ENCODE measurements around the gene AMTN. TPM values are rescaled to one million over a fixed set of nuclear protein-coding genes. Genes with fewer than 3 reads are reported as not detected.
"Not testable (repeated sequence)": the region's sequence is repeated elsewhere in the genome, so short reads cannot be mapped to it uniquely, and the experiment has no call there.

AMTN gene
- not detected for total RNA-seq

DNA sequence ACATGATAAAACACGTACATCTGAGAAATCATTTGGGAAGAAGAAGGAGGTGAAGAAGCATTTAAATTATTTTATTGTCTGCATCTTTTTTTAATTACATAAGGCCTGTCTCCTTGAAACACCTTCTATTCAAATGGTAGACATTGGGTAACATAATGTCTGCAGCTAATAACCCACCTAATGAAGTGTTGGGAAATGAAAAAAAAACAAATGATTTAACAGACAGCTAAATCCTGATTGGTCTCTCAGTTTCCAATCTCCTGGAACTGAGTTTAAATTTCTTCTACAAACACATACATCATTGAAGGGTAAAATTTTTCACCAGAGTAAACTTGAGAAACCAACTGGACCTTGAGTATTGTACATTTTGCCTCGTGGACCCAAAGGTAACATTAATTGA lies at the start of gene AMTN:
Gene AMTN (plus strand): TSS at position 301 of the 400 bp plus-strand sequence. CDS start 209 bp downstream, outside the sequence.
- H3K27ac ChIP-seq, result no peak within 1 kb of the TSS
- TF ChIP-seq, protein P1, sequence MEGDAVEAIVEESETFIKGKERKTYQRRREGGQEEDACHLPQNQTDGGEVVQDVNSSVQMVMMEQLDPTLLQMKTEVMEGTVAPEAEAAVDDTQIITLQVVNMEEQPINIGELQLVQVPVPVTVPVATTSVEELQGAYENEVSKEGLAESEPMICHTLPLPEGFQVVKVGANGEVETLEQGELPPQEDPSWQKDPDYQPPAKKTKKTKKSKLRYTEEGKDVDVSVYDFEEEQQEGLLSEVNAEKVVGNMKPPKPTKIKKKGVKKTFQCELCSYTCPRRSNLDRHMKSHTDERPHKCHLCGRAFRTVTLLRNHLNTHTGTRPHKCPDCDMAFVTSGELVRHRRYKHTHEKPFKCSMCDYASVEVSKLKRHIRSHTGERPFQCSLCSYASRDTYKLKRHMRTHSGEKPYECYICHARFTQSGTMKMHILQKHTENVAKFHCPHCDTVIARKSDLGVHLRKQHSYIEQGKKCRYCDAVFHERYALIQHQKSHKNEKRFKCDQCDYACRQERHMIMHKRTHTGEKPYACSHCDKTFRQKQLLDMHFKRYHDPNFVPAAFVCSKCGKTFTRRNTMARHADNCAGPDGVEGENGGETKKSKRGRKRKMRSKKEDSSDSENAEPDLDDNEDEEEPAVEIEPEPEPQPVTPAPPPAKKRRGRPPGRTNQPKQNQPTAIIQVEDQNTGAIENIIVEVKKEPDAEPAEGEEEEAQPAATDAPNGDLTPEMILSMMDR (IDR thresholded peaks at IDR 0.05), result no peak

GRCh38 chr4:70471897-70472296 lies 46.5 kb upstream of the AMTN start, which contains the start of gene MUC7:
Gene MUC7, plus strand, starts transcription at chr4:70472197. Its CDS starts 1,825 bp downstream, at chr4:70474022.
- Histone ChIP-seq H3K27ac (no peak within 1 kb of the TSS), H3K9me3 (no peaks in the 10 kb centered on the region), H3K4me3 (no peak within 1 kb of the TSS), H3K4me1 (no peaks in the 10 kb centered on the region), H3K27me3 (no peaks in the 10 kb centered on the region), H3K36me3 (no peaks in the 10 kb centered on the region)
- TF ChIP-seq, protein P1 (IDR thresholded peaks at IDR 0.05), result no peak
- DNase-seq (ENCODE audit: low spot score), result no peak

More for the DNA sequence above, at the start of gene AMTN:
- Histone ChIP-seq H3K4me1 (no peaks in the 10 kb centered on the region), H3K27me3 (no peaks in the 10 kb centered on the region), H3K4me3 (no peak within 1 kb of the TSS), H3K9me3 (no peaks in the 10 kb centered on the region), H3K36me3 (no peaks in the 10 kb centered on the region)
- no peak for DNase-seq (ENCODE audit: low spot score)

- Histone ChIP-seq H3K36me3 (no peaks in the 10 kb centered on the region), H3K27me3 (no peaks in the 10 kb centered on the region), H3K9me3 (no peaks in the 10 kb centered on the region), H3K27ac (no peak overlapping the region), H3K4me3 (no peak overlapping the region), H3K4me1 (no peaks in the 10 kb centered on the region)
- no peak for DNase-seq (ENCODE audit: low spot score)
- TF ChIP-seq, protein P1 (IDR thresholded peaks at IDR 0.05), result no peak
Observed at GRCh38 chr4:70473679-70474078, 44.7 kb upstream of the AMTN start.

GRCh38 chr4:70488748-70489147 lies 29.6 kb upstream of the AMTN start:
- H3K27ac ChIP-seq, result no peak overlapping the region
- H3K27me3 ChIP-seq, result no peaks in the 10 kb centered on the region
- no peaks in the 10 kb centered on the region for H3K9me3 ChIP-seq
- TF ChIP-seq, protein P1 (IDR thresholded peaks at IDR 0.05), result no peak
- no peak overlapping the region for H3K4me3 ChIP-seq
- H3K4me1 ChIP-seq, result no peaks in the 10 kb centered on the region
- no peaks in the 10 kb centered on the region for H3K36me3 ChIP-seq
- DNase-seq (ENCODE audit: low spot score), result no peak

GRCh38 chr4:70496231-70496630 lies 22.1 kb upstream of the AMTN start:
- no peaks in the 10 kb centered on the region for H3K9me3 ChIP-seq
- TF ChIP-seq, protein P1 (IDR thresholded peaks at IDR 0.05), result no peak
- no peak overlapping the region for H3K27ac ChIP-seq
- DNase-seq (ENCODE audit: low spot score), result no peak
- no peak overlapping the region for H3K4me3 ChIP-seq
- H3K27me3 ChIP-seq, result no peaks in the 10 kb centered on the region
- H3K36me3 ChIP-seq, result no peaks in the 10 kb centered on the region
- no peaks in the 10 kb centered on the region for H3K4me1 ChIP-seq

DNA sequence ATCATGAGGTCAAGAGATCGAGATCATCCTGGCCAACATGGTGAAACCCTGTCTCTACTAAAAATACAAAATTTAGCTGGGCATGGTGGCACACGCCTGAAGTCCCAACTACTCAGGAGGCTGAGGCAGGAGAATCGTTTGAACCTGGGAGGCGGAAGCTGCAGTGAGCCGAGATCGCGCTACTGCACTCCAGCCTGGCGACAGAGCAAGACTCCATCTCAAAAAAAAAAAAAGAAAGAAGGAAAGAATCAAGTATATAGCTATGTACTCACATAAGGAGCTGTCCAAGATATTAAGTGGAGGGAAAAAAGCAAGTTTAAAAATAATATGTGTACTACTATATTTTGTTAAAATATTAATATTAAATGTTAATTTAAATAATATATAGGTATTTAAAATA lies 16.5 kb upstream of the AMTN start:
- H3K9me3 ChIP-seq; H3K27me3 ChIP-seq; H3K27ac ChIP-seq; H3K4me1 ChIP-seq; DNase-seq (ENCODE audit: low spot score); H3K4me3 ChIP-seq; H3K36me3 ChIP-seq: not testable (repeated sequence)
